ENCODE measurements around the gene CLPTM1.

CLPTM1 gene

GRCh38 chr19:45011959-45012358 is 56.8 kb downstream of the CLPTM1 start:
- DNase-seq (ENCODE audit: low spot score): no peak

GRCh38 chr19:45016388-45017314 is 61.5 kb downstream of the CLPTM1 start:
- peak; percentile 81 for DNase-seq (ENCODE audit: low spot score)

GRCh38 chr19:45019187-45019586 is 64.0 kb downstream of the CLPTM1 start:
- DNase-seq (ENCODE audit: low spot score): no peak

- DNase-seq (ENCODE audit: low spot score): no peak
These were observed 64.9 kb downstream of the CLPTM1 start for GRCh38 chr19:45020071-45020470.

GRCh38 chr19:45021971-45022370 is 66.8 kb downstream of the CLPTM1 start:
- no peak for DNase-seq (ENCODE audit: low spot score)

GRCh38 chr19:45023048-45023447 is 67.9 kb downstream of the CLPTM1 start:
- no peak for DNase-seq (ENCODE audit: low spot score)

GRCh38 chr19:45025264-45025663 is 70.1 kb downstream of the CLPTM1 start:
- DNase-seq (ENCODE audit: low spot score): no peak

- no peak for DNase-seq (ENCODE audit: low spot score)
These were observed 72.2 kb downstream of the CLPTM1 start for GRCh38 chr19:45027371-45027770.

- no peak for DNase-seq (ENCODE audit: low spot score)
These were observed 75.6 kb downstream of the CLPTM1 start for GRCh38 chr19:45030825-45031224.

GRCh38 chr19:45032421-45032820 is 77.2 kb downstream of the CLPTM1 start:
- DNase-seq (ENCODE audit: low spot score): no peak

- DNase-seq (ENCODE audit: low spot score): no peak
These were observed 80.6 kb downstream of the CLPTM1 start for GRCh38 chr19:45035755-45036154.

GRCh38 chr19:45037393-45038169 is 82.4 kb downstream of the CLPTM1 start:
- no peak for DNase-seq (ENCODE audit: low spot score)

GRCh38 chr19:45038931-45039893 is 84.0 kb downstream of the CLPTM1 start, which contains the start of gene CLASRP:
TSS of gene CLASRP (plus strand) at chr19:45039045. CDS start at chr19:45040213, 1,168 bp downstream.
- peak; percentile 88 for DNase-seq (ENCODE audit: low spot score)

- no peak for DNase-seq (ENCODE audit: low spot score)
These were observed 85.0 kb downstream of the CLPTM1 start for GRCh38 chr19:45040059-45040771.

- DNase-seq (ENCODE audit: low spot score): no peak
These were observed 85.9 kb downstream of the CLPTM1 start for GRCh38 chr19:45041125-45041524.

All from germinal center (tissue), 1 donor.